GM19099 (cell line): ENCODE data around the gene GNPTG.

Experiments used
- POLR2A ChIP-seq: IDR thresholded peaks from 3 replicates; pipeline ENCODE4 v1.6.1; 2011; ENCODE audit warnings: low read depth; ENCODE audit not compliant: insufficient read length; ENCODE audit errors: extremely low read depth

The GNPTG gene

GRCh38 chr16:1351582-1352362, at the start of gene GNPTG, which contains the start of gene TSR3:
GNPTG (plus strand) TSS chr16:1351931; CDS start chr16:1351966, 35 bp downstream.
TSR3 (minus strand) TSS chr16:1351878; CDS start chr16:1351804, 74 bp downstream.
- peak; percentile 91 for TF ChIP-seq POLR2A

- TF ChIP-seq POLR2A = no peak
Observed at GRCh38 chr16:1305823-1306222, 45.9 kb upstream of the GNPTG start.

- no peak for TF ChIP-seq POLR2A
Observed at GRCh38 chr16:1306334-1306733, 45.4 kb upstream of the GNPTG start.

GRCh38 chr16:1308036-1308976, 43.4 kb upstream of the GNPTG start:
- TF ChIP-seq POLR2A = peak; percentile 66

- TF ChIP-seq POLR2A = peak; percentile 85
Observed at GRCh38 chr16:1308977-1309885, 42.5 kb upstream of the GNPTG start, which contains the start of gene UBE2I. UBE2I (plus strand) TSS chr16:1309636; CDS start chr16:1314031, 4,395 bp downstream.

GRCh38 chr16:1309888-1310831, 41.6 kb upstream of the GNPTG start:
- no peak for TF ChIP-seq POLR2A

GRCh38 chr16:1310832-1311200, 40.9 kb upstream of the GNPTG start:
- no peak for TF ChIP-seq POLR2A

- TF ChIP-seq POLR2A = no peak
Observed at GRCh38 chr16:1311212-1311737, 40.5 kb upstream of the GNPTG start.

GRCh38 chr16:1311738-1312466, 39.8 kb upstream of the GNPTG start:
- no peak for TF ChIP-seq POLR2A

GRCh38 chr16:1312467-1312816, 39.3 kb upstream of the GNPTG start:
- TF ChIP-seq POLR2A = no peak

- TF ChIP-seq POLR2A = no peak
Observed at GRCh38 chr16:1312903-1313302, 38.8 kb upstream of the GNPTG start.

GRCh38 chr16:1313721-1314369, 37.9 kb upstream of the GNPTG start:
- TF ChIP-seq POLR2A = no peak
